G401 (cell line): Measurements from ENCODE around the gene CDX1. TPM values are rescaled to one million over a fixed set of nuclear protein-coding genes. Genes with fewer than 3 reads are reported as not detected.

ENCODE experiments used
- DNase-seq: peaks from one replicate; pipeline ENCODE4 v3.0.0-alpha.2; 2015; ENCODE audit warnings: low spot score
- in situ Hi-C: cut with HindIII; loops from 2 replicates; pipeline ENCODE4 v1.10.0; 2016; ENCODE audit warnings: low sequenced_read_pairs, mixed read lengths
- total RNA-seq: library from RNA; depleted of rRNA; stranded (reverse); fragments of >200 nt; shearing (Covaris generic); gene quantifications from 2 replicates; pipeline ENCODE4 v1.2.3, GENCODE V29; 2014

CDX1 gene
- total RNA-seq, 1 experiment from 2014 or later, result not detected

DNA sequence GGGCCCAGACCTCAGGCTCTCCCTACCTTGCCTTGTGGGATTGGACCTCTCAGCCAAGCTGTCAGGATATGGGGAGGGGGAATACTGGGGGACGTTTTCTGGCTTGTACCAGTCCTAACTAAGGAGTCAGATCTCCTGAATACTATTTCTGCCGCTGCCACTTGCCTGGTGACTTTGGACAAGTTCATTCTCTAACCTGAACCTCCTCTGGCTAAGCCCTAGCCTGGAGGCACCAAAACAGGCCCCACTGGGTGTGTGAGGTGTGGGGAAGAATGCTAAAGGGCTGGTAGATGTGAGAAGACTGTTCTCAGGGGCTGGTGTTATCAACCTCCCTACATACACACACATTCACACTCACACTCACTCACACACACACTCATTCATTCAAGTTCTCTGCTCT, 24.4 kb downstream of the CDX1 start:
- peak; percentile 53 for DNase-seq
- in situ Hi-C loops, result no loop called here

- in situ Hi-C loops, result no loop called here
- peak; percentile 77 for DNase-seq
These were observed 25.9 kb downstream of the CDX1 start for GRCh38 chr5:150192462-150192861.

GRCh38 chr5:150195736-150196485, 29.3 kb downstream of the CDX1 start:
- DNase-seq, result no peak
- in situ Hi-C loops, result no loop called here

- in situ Hi-C loops, result no loop called here
- no peak for DNase-seq
These were observed 29.9 kb downstream of the CDX1 start for GRCh38 chr5:150196514-150196913.

DNA sequence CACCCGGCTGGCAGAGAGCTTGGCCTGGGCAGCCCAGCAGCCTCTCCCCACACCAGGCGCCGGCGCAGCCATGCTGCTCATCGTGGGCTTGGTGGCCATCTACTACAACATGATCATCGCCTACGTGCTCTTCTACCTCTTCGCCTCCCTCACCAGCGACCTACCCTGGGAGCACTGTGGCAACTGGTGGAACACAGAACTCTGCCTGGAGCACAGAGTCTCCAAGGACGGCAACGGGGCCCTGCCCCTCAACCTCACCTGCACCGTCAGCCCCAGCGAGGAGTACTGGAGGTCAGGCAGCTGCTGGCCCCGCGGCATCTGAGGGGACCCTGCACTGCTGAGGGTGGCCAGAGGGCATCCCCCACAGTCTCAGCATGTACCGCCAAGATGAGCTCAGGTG, 30.4 kb downstream of the CDX1 start:
- DNase-seq, result no peak
- in situ Hi-C loops, result no loop called here

GRCh38 chr5:150197476-150197875, 30.9 kb downstream of the CDX1 start:
- no peak for DNase-seq
- in situ Hi-C loops, result no loop called here

GRCh38 chr5:150202501-150202900, 35.9 kb downstream of the CDX1 start:
- in situ Hi-C loops, result no loop called here
- peak; percentile 83 for DNase-seq

DNA sequence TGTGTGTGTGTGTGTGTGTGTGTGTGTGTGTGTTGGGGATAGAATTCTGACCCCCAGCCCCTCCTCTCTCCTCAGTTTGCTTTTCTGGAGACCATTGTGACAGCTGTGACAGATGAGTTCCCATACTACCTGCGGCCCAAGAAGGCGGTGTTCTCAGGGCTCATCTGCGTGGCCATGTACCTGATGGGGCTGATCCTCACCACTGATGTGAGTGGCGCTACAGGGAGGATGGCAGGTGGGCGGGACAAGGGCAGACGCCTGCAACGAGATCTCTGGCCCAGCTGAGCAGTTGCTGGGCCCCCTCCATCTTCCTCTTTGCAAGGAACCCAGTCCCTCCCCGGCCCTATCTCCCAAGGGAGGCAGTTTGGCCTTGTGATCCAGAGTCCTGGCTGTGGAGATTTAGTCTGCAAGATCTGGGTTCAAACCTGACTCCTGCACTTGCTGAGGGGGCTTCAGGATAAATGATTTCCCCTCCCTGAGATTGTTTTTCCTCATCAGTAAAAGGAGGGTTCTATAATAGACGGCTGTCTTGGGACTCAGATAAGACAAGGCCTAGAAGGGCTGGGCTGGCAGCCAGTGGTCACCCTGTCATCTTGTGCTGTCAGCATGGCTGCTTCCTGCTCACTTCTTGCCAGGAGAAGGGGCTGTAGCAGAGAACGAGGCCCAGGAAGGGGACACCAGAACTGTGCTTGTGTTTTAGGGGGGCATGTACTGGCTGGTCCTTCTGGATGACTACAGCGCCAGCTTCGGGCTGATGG, 37.4 kb downstream of the CDX1 start:
- in situ Hi-C loops, result no loop called here

DNA sequence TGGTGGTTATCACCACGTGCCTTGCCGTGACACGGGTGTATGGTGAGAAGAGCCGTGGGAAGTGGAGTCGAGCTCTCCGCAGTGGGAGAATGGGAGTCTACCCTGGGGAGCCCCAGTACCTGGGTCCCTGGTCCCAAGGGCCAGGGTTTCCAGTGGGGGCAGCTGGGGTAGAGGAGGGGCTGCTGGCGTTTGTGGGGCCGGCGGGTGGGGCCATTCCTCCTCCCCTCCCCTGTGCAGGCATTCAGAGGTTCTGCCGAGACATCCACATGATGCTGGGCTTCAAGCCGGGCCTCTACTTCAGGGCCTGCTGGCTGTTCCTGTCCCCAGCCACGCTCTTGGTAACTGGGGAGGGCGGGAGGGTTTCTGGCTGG, 38.0 kb downstream of the CDX1 start:
- in situ Hi-C loops, result no loop called here
- no peak for DNase-seq

More for the DNA sequence above, 37.4 kb downstream of the CDX1 start:
- peak; percentile 47 for DNase-seq

GRCh38 chr5:150206098-150206778, 39.7 kb downstream of the CDX1 start:
- in situ Hi-C loops, result no loop called here

DNA sequence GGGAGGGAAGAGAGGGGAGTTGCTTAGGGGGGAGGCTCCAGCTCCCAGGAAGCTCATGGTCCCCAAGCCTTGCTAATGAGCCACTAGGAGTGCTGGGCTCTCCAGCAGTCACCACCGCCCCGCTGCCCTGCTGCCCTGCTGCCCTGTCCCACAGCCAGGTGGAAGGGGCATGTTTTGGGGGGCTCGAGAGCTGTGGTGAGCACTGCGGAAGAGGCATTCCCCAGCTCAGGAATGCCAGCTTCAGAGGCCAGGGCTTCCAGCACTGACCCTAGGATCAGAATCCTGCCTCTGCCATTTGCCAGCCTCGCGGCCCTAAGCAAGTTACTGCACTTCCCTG, 40.2 kb downstream of the CDX1 start:
- no peak for DNase-seq
- in situ Hi-C loops, result no loop called here

More at GRCh38 chr5:150206098-150206778, 39.7 kb downstream of the CDX1 start:
- DNase-seq, result no peak

DNA sequence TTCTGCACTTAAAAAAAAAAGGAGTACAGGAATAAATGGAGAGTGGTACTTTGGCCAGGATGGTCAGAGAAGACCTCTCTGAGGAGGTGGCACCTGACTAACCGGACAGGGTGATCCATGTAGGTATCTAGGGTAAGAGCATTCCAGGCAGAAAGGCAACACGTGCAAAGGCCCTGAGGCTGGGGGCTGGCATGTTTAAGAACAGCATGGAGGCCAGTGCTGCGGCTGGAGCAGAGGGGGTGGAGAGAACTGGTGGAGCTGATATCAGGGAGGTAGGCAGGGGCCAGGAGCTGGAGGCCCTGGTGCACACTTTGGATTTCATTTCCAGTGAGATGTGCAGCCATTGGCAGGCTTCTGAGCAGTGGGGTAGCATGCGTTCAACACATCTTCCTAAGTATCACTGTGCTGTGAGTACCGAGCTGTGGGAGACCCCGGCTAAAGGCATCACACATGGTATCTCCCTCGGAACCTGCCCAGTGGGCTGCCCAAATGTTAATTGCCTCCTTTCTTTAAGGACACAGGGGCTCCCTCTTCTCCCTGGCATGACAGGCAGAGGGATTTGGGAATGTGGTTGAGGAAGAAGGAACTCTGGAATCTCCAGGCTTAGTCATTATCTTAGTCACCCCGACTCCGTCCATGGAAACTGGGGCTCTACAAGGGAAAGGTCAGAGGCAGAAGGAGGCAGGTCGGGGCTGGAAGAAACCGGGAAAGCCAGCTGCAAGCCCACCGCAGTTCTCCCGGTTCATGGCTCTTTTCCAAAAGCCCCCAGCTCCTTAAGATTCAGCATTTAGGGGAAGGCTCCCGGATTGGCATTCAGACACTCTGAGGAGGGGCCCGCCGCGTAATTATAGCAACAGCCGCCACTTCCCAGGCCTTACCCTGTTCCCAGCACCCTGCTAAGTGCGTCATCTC, 41.9 kb downstream of the CDX1 start:
- in situ Hi-C loops, result no loop called here
- no peak for DNase-seq

DNA sequence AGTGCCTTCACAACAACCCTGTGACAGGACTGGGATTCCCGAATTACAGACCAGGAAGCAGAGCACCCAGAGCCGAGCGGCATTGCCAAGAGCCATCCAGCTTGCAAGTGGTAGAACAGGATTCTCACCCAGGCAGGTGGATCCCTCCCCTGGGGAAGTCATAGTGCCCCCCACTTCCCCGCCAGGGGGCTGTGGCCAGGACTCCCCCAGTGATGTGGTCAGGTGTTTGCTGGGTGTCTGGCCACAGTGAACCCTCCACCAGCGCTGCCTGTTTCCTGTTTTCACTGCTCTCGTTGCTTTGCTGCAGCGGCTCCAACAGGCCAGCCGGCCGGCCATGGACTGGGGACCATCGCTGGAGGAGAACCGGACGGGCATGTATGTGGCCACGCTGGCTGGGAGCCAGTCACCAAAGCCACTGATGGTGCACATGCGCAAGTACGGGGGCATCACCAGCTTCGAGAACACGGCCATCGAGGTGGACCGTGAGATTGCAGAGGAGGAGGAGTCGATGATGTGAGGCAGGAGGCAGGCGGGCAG, 42.6 kb downstream of the CDX1 start:
- no peak for DNase-seq
- in situ Hi-C loops, result no loop called here

GRCh38 chr5:150210644-150211043, 44.1 kb downstream of the CDX1 start:
- in situ Hi-C loops, result no loop called here
- no peak for DNase-seq

- in situ Hi-C loops, result no loop called here
- no peak for DNase-seq
These were observed 44.8 kb downstream of the CDX1 start for GRCh38 chr5:150211156-150212030.

DNA sequence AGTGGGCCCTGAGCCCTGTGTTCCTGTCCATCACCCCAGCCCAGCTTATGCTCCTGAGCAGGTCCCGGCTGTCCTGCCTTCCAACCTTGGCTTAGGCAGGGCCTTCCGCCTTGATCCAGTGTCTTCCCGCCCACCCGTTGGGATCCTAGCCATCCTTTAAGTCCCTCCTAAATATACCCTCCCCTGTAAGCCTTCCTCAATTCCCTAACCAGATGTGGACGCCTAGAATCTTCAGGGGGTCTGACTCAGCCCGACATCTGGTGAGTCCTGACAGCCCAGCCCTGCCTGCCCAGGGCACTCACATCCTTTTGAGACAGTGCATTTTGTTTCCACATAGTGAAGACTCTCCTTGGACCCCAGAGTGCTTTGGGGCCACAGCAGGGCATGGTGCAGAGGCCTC, 47.0 kb downstream of the CDX1 start:
- in situ Hi-C loops, result no loop called here
- no peak for DNase-seq

DNA sequence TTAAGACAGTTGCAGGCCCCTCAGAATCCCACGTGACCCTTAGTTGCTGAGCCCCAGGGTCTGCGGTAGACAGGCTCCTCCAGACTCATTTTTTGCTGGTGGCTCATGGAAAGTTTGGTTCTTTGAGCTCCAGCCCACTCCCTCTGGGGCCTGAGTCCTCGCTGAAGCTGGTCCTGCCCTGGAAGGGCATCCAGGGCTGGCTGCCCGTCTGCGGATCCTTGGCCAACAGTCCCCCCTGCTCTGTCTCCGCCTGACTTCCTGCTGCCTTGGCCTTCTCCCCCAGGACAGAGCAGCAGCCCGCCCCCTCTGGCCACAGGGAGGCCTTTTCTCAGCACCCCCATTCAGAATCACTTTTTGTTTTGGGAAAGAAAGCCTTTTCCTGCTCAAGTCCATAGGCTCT, 47.7 kb downstream of the CDX1 start:
- DNase-seq, result no peak
- in situ Hi-C loops, result no loop called here
